ENCODE data around the gene SMG6. TPM values are rescaled to one million over a fixed set of nuclear protein-coding genes. Genes with fewer than 3 reads are reported as not detected.

The SMG6 gene
- polyA plus RNA-seq, 1 donor from 2014 or later = 5.9 TPM

DNA sequence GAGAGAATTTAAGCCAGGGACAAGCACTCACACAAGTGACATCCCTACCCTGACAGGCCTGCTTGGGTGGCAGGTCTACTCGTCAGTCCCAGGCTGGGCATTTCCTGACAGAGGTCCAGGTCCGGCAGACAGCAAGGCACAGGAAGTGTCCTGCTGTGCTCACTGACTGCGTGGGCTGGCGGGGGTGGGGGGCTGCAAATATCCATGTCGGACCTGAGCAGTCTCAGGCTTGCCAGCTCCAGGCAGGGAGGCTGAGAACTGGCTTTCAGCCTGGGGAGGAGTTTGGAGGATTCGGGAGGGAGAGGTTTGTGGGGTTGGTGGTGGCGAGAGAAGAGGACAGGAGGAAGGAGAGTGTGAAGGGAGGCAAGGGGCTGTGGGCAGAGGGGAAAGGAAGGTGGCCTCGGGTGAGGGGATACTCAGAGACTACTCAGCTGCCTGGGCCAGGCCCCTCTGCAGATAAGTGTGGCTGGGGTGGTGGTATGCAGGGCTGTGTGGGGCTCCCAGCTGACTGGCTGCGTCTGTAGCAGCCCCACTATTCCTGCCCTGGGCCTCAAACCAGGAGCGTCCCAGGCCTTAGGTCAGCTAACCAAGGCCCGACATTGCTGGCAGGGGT lies 240.9 kb downstream of the SMG6 start:
- Mint-ChIP-seq H3K27me3 (peaks cover 4% of the 10 kb centered on the region), H3K27ac (peak overlapping the region in 2 of 3 donors; percentile 57 to 67), H3K36me3 (peaks cover 9% of the 10 kb centered on the region), H3K9me3 (no peaks in the 10 kb centered on the region), H3K4me3 (peak overlapping the region in 2 of 4 donors; percentile 33 to 68), H3K4me1 (peaks cover 21 to 35% (median 24%) of the 10 kb centered on the region in 3 donors)

DNA sequence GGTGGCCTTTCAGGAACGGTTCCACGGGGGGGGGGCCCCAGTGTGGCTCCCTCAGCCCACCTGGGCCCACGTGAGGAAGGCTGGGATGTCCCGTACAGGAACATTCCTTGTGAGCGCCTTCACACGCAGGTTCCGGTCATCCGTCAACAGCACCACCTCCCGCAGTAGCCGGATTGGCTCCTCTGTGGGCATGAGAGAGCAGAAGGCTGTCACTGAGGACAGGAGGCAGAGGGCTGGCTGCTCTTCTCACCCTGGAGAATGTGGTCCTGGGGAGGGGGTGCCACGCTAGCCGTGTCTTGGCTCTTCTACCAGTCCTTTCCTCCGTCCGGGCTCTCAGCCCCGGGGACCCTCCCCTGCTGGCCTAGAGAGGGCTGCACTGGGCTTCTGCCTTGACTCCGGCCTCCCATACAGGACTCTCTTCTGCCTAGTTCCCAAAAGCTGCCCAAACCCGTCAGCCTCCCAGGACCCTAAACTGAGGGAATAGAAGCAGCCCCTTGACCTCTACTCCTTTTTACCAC lies 242.1 kb downstream of the SMG6 start:
- Mint-ChIP-seq H3K4me3 (peak overlapping the region in 1 of 4 donors; percentile 82), H3K4me1 (peaks cover 21 to 37% (median 24%) of the 10 kb centered on the region in 3 donors), H3K27ac (peak overlapping the region in 1 of 3 donors; percentile 67), H3K9me3 (no peaks in the 10 kb centered on the region), H3K27me3 (peaks cover 5% of the 10 kb centered on the region), H3K36me3 (peaks cover 9% of the 10 kb centered on the region)

DNA sequence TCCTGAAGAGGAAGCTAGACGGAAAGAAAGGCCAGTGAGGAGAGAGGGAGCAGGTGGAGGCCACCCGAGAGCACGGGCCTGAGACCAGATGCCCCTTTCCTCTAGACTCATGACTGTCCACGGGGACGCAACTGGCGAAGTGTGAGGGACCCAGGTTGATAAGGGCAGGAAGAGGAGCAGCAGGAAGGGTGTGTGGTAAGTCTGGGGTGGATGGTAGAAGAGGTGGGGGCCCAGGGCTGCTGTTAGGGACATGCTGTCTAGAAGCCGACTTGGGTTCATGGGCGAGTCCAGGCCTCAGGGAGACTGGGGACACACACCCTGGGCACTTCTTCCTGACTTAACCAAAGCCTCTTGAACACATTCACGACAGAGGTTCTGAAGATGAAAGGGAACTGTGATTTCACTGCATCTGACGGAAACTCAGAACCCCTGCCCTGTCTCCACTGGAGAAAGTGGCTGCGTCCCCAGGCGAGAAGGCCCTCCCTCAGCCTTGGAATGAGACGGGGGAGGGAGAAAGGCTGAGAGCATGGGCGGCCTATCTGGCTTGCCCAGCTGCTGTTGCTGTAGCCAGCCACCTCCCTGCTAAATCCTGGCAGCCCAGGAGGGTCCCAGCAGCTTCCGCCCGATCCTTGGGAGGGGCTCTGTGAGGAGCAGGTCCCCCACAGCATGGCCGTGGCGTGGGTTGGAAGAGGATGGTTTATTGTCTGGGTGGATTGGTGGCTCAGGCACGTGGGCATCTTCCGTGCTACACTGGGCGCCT lies 242.7 kb downstream of the SMG6 start:
- Mint-ChIP-seq H3K27me3 (peaks cover 5% of the 10 kb centered on the region), H3K4me1 (peaks cover 21 to 37% (median 24%) of the 10 kb centered on the region in 3 donors), H3K4me3 (peak overlapping the region in 2 of 4 donors; percentile 77 to 85), H3K9me3 (no peaks in the 10 kb centered on the region), H3K36me3 (peaks cover 9% of the 10 kb centered on the region), H3K27ac (peak overlapping the region in 1 of 3 donors; percentile 95)

DNA sequence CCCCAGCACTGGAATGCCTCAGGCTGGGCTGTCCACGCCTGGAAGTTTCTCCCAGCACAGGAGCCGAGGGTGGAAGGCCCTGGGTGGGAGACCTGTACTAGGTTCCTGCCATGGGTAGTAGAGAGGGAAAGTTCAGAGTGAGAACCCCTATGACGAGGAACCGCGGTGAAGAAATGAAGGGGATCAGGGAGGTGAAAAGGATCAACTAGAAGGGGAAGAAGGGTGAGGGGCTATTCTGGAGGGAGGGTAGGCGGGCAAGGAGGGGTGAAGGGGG lies 243.3 kb downstream of the SMG6 start:
- peaks cover 9% of the 10 kb centered on the region for H3K36me3 Mint-ChIP-seq

DNA sequence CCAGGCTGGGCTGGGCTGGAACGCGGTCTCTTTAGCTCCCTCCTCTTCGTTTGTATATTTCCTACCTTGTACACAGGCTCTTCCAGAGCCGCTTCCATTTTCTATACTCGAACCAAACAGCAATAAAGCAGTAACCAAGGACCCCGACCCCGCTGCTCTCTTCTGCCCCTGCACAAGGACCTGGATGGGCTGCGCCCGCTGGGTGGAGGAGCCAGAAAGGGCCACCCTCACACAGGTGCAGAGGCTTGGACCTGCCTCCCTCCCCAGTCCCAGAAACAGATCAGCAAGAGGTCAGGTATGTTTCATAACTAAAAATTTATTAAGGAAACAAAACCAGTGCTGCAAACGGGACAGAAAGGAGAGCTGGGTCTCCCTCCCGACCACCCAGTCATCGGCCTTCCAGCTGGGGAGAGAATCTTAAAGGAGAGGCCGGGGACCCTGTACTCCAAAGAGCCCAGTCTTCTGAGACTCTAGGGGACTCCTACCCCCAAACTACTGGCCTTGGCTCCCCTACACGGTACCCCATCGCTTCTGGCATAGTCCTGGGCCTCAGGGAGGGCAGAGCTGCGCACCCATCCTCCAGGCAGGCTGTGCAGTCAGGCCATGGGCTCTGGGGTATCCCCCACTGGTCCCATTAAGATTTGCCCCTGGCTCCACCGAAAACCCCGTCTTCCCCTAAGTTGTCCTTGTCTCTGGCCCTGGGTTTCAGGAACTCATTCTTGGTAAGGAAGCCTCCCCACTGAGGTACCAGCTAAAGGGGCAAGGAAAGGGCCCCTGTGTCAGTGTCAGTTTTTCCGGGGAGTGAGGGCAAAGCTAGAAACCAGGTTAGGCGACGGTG lies 243.8 kb downstream of the SMG6 start:
- Mint-ChIP-seq H3K36me3 (peaks cover 7% of the 10 kb centered on the region), H3K27me3 (peaks cover 5% of the 10 kb centered on the region), H3K9me3 (no peaks in the 10 kb centered on the region), H3K27ac (peak overlapping the region; percentile 39 to 95 (median 73)), H3K4me1 (peaks cover 18 to 35% (median 22%) of the 10 kb centered on the region in 3 donors), H3K4me3 (peak overlapping the region; percentile 64 to 92 (median 84))

More for the DNA sequence above, 243.3 kb downstream of the SMG6 start:
- Mint-ChIP-seq H3K27me3 (peaks cover 5% of the 10 kb centered on the region), H3K9me3 (no peaks in the 10 kb centered on the region), H3K4me3 (peak overlapping the region in 3 of 4 donors; percentile 34 to 85 (median 77)), H3K27ac (peak overlapping the region in 1 of 3 donors; percentile 95), H3K4me1 (peaks cover 20 to 37% (median 24%) of the 10 kb centered on the region in 3 donors)

DNA sequence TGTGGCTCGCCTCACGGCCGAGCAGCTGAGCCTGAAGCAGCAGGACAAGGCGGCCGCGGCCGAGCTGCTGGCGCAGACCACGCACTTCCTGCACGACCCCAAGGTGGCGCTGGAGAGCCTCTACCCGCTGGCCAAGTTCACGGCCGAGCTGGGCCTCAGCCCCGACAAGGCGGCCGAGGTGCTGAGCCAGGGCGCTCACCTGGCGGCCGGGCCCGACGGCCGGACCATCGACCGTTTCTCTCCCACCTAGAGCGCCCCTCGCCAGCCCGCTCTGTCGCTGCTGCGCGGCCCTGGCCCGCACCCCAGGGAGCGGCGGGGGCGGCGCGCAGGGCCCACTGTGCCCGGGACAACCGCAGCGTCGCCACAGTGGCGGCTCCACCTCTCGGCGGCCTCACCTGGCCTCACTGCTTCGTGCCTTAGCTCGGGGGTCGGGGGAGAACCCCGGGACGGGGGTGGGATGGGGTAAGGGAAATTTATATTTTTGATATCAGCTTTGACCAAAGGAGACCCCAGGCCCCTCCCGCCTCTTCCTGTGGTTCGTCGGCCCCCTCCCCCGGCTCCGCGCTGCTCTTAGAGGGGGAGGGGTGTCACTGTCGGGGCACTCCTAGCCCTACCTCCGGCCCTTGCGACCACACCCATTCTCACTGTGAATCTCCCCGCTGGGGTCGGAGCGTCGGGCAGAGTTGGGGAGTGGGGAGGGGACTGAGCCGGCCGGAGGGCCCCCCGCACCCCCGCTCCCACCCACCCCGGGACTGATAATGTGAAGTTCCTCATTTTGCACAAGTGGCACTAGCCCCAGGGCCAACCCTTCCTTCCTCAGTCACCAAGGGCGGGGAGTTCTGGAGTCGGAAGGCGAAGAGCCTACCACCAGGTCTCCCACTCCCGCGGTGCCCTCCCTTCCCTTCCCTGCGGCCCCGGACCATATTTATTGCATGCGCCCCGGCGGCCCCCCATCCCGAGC lies 244.7 kb downstream of the SMG6 start:
- Mint-ChIP-seq H3K9me3 (no peaks in the 10 kb centered on the region), H3K4me3 (peak overlapping the region; percentile 64 to 92 (median 84)), H3K27ac (peak overlapping the region in 2 of 3 donors; percentile 39 to 95), H3K36me3 (peaks cover 5% of the 10 kb centered on the region), H3K4me1 (peaks cover 11 to 28% (median 18%) of the 10 kb centered on the region in 3 donors), H3K27me3 (peaks cover 5% of the 10 kb centered on the region)

DNA sequence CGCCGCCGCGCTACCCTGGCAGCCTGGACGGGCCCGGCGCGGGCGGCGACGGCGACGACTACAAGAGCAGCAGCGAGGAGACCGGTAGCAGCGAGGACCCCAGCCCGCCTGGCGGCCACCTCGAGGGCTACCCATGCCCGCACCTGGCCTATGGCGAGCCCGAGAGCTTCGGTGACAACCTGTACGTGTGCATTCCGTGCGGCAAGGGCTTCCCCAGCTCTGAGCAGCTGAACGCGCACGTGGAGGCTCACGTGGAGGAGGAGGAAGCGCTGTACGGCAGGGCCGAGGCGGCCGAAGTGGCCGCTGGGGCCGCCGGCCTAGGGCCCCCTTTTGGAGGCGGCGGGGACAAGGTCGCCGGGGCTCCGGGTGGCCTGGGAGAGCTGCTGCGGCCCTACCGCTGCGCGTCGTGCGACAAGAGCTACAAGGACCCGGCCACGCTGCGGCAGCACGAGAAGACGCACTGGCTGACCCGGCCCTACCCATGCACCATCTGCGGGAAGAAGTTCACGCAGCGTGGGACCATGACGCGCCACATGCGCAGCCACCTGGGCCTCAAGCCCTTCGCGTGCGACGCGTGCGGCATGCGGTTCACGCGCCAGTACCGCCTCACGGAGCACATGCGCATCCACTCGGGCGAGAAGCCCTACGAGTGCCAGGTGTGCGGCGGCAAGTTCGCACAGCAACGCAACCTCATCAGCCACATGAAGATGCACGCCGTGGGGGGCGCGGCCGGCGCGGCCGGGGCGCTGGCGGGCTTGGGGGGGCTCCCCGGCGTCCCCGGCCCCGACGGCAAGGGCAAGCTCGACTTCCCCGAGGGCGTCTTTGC lies 245.6 kb downstream of the SMG6 start:
- H3K4me1 Mint-ChIP-seq = peaks cover 4 to 20% (median 20%) of the 10 kb centered on the region in 3 donors
- peak overlapping the region in 3 of 4 donors; percentile 12 to 62 (median 17) for H3K4me3 Mint-ChIP-seq
- H3K9me3 Mint-ChIP-seq = no peaks in the 10 kb centered on the region
- H3K36me3 Mint-ChIP-seq = peaks cover 5% of the 10 kb centered on the region
- H3K27ac Mint-ChIP-seq = peak overlapping the region in 2 of 3 donors; percentile 53 to 95
- H3K27me3 Mint-ChIP-seq = peaks cover 10% of the 10 kb centered on the region

DNA sequence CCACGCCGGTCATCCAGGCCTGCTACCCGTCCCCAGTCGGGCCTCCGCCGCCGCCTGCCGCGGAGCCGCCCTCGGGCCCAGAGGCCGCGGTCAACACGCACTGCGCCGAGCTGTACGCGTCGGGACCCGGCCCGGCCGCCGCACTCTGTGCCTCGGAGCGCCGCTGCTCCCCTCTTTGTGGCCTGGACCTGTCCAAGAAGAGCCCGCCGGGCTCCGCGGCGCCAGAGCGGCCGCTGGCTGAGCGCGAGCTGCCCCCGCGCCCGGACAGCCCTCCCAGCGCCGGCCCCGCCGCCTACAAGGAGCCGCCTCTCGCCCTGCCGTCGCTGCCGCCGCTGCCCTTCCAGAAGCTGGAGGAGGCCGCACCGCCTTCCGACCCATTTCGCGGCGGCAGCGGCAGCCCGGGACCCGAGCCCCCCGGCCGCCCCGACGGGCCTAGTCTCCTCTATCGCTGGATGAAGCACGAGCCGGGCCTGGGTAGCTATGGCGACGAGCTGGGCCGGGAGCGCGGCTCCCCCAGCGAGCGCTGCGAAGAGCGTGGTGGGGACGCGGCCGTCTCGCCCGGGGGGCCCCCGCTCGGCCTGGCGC lies 246.3 kb downstream of the SMG6 start:
- no peak overlapping the region for H3K27ac Mint-ChIP-seq
- H3K36me3 Mint-ChIP-seq = peaks cover 5% of the 10 kb centered on the region
- peaks cover 4 to 19% (median 15%) of the 10 kb centered on the region in 3 donors for H3K4me1 Mint-ChIP-seq
- no peak overlapping the region for H3K4me3 Mint-ChIP-seq
- H3K9me3 Mint-ChIP-seq = no peaks in the 10 kb centered on the region
- peaks cover 10% of the 10 kb centered on the region for H3K27me3 Mint-ChIP-seq

DNA sequence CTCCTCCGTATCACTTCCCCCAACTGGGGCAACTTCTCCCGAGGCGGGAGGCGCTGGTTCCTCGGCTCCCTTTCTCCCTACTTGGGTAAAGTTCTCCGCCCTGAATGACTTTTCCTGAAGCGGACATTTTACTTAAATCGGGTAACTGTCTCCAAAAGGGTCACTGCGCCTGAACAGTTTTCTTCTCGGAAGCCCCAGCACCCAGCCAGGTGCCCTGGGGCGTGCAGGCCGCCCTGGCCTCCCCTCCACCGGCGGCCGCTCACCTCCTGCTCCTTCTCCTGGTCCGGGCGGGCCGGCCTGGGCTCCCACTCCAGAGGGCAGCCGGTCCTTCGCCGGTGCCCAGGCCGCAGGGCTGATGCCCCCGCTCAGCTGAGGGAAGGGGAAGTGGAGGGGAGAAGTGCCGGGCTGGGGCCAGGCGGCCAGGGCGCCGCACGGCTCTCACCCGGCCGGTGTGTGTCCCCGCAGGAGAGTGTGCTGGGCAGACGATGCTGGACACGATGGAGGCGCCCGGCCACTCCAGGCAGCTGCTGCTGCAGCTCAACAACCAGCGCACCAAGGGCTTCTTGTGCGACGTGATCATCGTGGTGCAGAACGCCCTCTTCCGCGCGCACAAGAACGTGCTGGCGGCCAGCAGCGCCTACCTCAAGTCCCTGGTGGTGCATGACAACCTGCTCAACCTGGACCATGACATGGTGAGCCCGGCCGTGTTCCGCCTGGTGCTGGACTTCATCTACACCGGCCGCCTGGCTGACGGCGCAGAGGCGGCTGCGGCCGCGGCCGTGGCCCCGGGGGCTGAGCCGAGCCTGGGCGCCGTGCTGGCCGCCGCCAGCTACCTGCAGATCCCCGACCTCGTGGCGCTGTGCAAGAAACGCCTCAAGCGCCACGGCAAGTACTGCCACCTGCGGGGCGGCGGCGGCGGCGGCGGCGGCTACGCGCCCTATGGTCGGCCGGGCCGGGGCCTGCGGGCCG lies 247.1 kb downstream of the SMG6 start:
- peaks cover 5% of the 10 kb centered on the region for H3K36me3 Mint-ChIP-seq
- H3K4me1 Mint-ChIP-seq = peaks cover 4 to 15% (median 15%) of the 10 kb centered on the region in 3 donors
- peaks cover 12% of the 10 kb centered on the region for H3K27me3 Mint-ChIP-seq
- peak overlapping the region; percentile 69 to 89 (median 80) for H3K4me3 Mint-ChIP-seq
- no peaks in the 10 kb centered on the region for H3K9me3 Mint-ChIP-seq
- H3K27ac Mint-ChIP-seq = peak overlapping the region in 1 of 3 donors; percentile 79

DNA sequence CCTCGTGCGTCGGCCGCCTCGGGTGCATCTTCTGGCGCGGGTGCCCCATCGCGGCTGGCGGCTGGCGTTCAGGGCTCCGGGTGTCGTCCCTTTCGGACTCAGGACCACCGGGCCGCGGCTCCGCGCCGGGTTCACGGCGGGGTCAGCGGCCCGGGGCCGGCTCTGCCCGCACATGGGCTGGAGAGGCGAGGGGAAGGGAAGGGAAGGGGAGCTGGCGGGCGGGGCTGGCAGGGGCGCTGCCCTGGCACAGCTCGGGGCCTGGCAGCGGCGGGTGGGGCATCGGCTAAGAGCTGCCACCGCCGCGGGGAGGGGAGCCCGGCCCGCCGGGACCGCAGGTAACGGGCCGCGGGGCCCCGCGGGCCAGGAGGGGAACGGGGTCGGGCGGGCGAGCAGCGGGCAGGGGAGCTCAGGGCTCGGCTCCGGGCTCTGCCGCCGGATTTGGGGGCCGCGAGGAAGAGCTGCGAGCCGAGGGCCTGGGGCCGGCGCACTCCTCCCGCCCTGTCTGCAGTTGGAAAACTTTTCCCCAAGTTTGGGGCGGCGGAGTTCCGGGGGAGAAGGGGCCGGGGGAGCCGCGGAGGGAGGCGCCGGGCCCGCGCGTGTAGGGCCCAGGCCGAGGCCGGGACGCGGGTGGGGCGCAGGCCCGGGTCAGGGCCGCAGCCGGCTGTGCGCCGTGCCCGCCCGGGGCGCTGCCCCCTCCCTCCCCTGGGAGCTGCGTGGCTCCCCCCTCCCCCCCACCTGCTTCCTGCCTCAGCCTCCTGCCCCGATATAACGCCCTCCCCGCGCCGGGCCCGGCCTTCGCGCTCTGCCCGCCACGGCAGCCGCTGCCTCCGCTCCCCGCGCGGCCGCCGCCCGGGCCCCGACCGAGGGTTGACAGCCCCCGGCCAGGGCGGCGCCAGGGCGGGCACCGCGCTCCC lies 248.0 kb downstream of the SMG6 start:
- Mint-ChIP-seq H3K9me3 (no peaks in the 10 kb centered on the region), H3K4me3 (peak overlapping the region; percentile 76 to 89 (median 82)), H3K27me3 (peaks cover 12% of the 10 kb centered on the region), H3K36me3 (peaks cover 4% of the 10 kb centered on the region), H3K27ac (peak overlapping the region in 1 of 3 donors; percentile 90), H3K4me1 (peaks cover 4 to 15% (median 15%) of the 10 kb centered on the region in 3 donors)
